HK-2 (cell line): ENCODE results near the gene SLC9A3.
"Not testable (repeated sequence)": the region's sequence is repeated elsewhere in the genome, so short reads cannot be mapped to it uniquely, and the experiment has no call there.

Source experiments
- DNase-seq: peaks from one replicate; pipeline ENCODE4 v3.0.0-alpha.2; 2018; ENCODE audit not compliant: unreplicated experiment

The SLC9A3 gene

GRCh38 chr5:525916-526315 is 1.7 kb upstream of the SLC9A3 start:
- no peak for DNase-seq

- no peak for DNase-seq
Measured at GRCh38 chr5:524973-525761, 918 bp upstream of the SLC9A3 start.

GRCh38 chr5:523441-524222 is 617 bp downstream of the SLC9A3 start:
- DNase-seq: no peak

- DNase-seq: no peak
Measured at GRCh38 chr5:522899-523440, 1.3 kb downstream of the SLC9A3 start.

GRCh38 chr5:522116-522515 is 2.1 kb downstream of the SLC9A3 start:
- DNase-seq: no peak

- DNase-seq: no peak
Measured at GRCh38 chr5:521680-522079, 2.6 kb downstream of the SLC9A3 start.

- no peak for DNase-seq
Measured at GRCh38 chr5:520850-521226, 3.4 kb downstream of the SLC9A3 start.

- DNase-seq: no peak
Measured at GRCh38 chr5:520196-520849, 3.9 kb downstream of the SLC9A3 start.

- no peak for DNase-seq
Measured at GRCh38 chr5:518721-519120, 5.5 kb downstream of the SLC9A3 start.

GRCh38 chr5:517535-518100 is 6.6 kb downstream of the SLC9A3 start:
- DNase-seq: no peak

- DNase-seq: no peak
Measured at GRCh38 chr5:516980-517379, 7.3 kb downstream of the SLC9A3 start.

GRCh38 chr5:516338-516925 is 7.8 kb downstream of the SLC9A3 start:
- no peak for DNase-seq

GRCh38 chr5:515273-515836 is 8.9 kb downstream of the SLC9A3 start:
- no peak for DNase-seq

GRCh38 chr5:514673-515072 is 9.6 kb downstream of the SLC9A3 start:
- DNase-seq: no peak

- DNase-seq: no peak
Measured at GRCh38 chr5:514101-514485, 10.2 kb downstream of the SLC9A3 start.

GRCh38 chr5:513216-514100 is 10.8 kb downstream of the SLC9A3 start:
- DNase-seq: no peak

- DNase-seq: no peak
Measured at GRCh38 chr5:511476-511875, 12.8 kb downstream of the SLC9A3 start.

GRCh38 chr5:510521-510920 is 13.7 kb downstream of the SLC9A3 start:
- DNase-seq: no peak

- DNase-seq: no peak
Measured at GRCh38 chr5:509611-510185, 14.6 kb downstream of the SLC9A3 start.

- not testable (repeated sequence) for DNase-seq
Measured at GRCh38 chr5:507986-508575, 16.2 kb downstream of the SLC9A3 start.
